ENCODE data around the gene ARL4D.
"Not testable (repeated sequence)": the region's sequence is repeated elsewhere in the genome, so short reads cannot be mapped to it uniquely, and the experiment has no call there.

ARL4D gene, protein sequence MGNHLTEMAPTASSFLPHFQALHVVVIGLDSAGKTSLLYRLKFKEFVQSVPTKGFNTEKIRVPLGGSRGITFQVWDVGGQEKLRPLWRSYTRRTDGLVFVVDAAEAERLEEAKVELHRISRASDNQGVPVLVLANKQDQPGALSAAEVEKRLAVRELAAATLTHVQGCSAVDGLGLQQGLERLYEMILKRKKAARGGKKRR

DNA sequence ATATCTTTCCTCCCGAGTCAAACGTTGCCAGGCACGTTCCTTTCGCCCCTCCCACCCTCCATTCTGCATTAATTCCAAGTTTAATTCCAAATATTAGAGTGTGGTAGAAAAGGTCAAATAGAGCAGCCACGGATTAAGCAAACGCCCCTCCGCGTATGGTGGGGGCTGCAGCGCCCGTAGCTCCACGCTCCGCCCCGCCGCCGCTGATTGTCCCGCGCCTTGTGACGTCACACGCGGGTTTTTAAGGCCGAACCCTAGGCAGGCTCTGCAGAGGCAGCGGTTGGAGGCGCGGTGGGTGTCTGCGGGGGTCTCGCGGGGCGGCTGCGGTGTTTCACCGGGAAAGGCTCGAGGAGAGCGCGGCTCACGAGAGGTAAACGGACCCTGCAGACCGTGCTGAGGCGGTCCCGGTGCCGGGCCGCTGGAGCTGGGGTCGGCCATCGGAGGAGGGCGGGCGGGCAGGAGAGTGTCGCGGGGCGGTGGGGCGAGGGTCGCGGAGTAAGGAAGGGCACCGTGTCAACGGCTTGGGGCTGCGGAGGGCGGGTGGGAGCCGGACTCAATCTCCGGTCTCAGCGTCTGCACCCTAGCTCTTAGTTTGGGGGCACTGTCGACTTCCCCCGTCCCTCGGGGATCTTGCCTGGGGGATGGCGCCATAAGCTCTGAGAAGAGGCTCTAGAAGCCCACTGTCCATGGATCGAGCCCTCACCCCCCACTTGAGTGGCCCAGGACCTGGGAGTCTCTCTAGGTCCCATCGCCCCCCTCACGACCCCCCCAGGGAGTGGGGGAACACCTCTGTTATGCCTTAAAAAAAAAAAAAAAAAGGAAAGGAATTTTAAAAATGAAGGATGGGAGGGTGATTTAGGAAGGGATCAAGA, at the start of gene ARL4D:
TSS of gene ARL4D (plus strand) at position 270 of the 872 bp plus-strand sequence. CDS start 740 bp downstream, outside the sequence.
- DNase-seq, result peak; percentile 71

DNA sequence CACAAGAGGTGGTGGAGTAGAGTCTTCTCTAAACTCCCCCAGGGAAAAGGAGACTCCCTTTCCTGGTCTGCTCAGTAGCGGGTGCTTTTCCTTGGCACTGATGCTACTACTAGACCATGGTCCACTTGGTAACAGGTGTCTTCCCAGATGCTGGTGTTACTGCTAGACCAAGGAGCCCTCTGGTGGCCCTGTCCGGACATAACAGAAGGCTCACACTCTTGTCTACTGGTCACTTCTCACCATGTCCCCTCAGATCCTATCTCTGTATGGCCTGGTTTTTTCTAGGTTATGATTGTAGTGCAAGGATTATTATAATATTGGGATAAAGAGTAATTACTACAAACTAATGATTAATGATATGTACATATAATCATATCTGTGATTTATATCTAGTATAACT, 49.7 kb upstream of the ARL4D start:
- no peak for DNase-seq

DNA sequence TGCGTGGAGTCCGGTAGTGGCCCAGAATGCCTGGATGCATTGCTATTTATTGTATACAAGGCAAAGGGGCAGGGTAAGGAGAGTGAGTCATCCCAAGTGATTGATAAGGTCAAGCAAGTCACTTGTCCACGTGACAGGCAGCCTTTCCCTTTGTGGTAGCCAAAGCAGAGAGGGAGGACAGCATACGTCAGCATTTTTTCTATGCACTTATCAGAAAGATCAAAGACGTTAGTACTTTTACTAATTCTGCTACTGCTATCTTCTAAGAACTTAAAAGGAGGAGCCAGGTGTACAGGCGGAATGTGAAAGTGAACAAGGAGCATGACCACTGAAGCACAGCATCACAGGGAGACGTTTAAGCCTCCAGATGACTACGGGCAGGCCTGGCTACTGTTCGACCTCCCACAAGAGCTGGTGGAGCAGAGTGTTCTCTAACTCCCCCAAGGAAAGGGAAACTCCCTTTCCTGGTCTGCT, 47.9 kb upstream of the ARL4D start:
- DNase-seq, result no peak

DNA sequence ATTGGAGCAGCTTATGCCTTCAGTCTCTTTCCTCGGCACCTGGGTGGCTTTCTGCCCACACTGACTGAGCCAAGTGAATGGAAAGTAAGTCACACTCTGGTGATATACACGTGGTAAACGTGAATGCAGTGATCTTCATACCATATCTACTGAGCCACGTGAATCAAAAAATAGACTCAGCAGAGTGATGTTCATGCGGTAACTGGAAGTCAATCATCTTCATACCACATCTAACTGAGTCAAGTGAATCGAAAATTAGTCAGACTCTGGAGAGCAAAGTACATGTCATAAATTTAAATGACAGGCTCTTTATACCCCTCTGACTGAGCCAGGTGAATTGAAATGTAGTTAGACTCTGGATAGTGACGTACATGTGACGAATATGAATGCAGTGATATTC, 47.1 kb upstream of the ARL4D start:
- no peak for DNase-seq

DNA sequence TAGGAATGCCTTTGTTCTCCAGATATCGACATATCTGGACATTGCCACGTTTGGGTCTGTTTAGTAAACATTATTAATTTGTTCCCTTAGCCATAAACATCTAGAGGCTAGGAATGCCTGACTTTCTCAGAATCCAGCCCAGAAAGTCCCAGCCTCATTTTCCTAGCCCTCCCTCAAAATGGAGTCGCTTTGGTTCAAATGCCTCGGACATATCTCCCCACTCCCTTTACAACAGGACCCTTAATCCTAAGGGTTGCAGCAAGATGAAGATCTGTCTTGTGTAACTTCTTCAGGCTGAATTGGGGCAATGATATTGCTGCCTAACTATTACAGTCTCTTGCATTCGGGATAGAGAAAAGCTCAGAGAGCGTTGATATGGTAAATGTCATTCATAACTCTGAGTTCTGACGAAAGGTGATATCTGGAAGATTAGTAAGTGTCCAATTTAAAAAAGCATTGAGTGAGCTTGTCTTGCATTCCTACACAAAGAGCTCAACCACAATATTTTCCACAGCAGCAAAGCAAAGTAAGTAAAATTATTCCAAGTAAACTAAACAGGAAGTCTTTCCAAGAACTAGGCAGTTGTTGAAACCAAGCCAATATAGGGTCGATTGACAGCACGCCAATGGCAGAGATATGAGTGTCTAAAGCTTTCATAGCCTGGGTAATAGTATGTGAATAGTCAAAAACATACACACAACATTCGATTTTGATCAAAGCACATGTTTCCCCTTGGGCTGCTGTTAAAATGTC, 46.0 kb upstream of the ARL4D start:
- no peak for DNase-seq

DNA sequence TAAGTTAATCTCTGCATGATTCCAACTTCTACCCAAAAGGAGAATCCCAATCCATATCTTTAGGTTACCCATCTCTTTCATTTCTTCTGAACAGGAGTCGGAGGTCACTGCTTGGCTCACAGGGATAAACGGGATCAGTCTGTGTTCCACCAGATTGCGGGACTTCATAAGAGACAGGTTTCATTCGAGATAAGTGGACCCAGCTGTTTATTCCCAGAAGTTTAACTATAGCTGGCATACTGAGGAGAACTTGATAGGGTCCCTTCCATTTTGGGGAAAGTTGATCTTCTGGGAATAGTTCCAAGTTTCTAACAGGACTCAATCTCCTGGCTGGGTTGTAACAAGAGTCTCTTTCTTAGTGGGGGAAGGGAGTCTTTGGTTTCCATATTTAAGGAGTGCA, 45.4 kb upstream of the ARL4D start:
- no peak for DNase-seq

DNA sequence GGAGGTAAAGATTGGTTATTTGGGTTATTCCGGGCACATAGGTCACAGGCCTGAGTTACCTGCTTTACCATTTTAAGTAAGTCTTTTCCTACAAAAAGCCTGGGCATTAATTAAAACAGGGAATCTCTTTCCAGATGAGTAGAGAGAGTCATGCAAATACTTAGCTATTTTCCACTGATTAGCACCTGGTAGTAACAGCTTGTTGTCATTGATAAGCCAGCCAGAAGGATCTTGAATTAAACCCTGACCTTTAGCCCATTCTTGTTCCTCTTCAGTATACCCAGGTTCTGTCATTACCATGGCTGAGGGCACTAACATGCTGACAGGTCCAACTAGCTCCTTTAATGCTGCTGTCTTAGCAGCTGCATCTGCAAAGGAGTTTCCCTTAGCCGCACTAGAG, 44.4 kb upstream of the ARL4D start:
- DNase-seq, result no peak

DNA sequence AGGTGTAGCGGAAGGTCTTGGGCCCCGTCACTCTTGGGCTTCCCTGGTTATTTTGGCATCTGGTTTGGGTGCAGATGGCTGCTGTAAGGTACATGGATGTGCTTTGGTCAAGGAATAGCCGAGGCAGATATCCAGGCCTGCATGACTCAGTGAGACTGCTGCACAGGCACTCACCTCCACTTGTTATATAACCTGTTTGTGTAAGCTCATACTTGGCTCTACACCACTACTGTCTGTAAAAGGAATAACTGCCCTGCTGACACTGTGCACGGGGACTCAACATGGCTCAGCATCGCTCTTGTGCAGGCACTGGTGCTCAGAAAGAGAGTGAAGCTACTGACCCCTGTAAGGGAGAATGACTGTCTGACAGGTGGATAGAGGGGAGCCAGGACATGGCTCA, 42.3 kb upstream of the ARL4D start:
- DNase-seq, result no peak

DNA sequence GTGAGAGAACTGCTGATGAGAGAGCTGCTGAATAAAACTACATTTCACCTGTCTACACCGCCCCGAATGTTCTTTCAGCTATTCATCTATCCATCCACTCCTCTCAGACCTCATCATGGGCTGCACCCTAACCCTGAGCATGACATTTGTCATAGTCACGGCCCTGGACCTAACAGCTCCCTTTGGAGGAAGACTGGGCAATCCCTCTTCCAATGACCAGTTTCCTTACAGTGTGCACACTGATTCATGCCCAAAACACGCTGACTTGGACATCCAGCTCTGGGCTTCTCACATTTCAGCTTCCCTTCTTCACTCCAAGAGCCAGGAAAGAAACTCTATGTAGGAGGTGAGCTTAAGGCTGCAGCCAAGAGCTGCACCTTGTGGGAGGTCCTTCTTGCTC, 41.8 kb upstream of the ARL4D start:
- DNase-seq, result no peak

DNA sequence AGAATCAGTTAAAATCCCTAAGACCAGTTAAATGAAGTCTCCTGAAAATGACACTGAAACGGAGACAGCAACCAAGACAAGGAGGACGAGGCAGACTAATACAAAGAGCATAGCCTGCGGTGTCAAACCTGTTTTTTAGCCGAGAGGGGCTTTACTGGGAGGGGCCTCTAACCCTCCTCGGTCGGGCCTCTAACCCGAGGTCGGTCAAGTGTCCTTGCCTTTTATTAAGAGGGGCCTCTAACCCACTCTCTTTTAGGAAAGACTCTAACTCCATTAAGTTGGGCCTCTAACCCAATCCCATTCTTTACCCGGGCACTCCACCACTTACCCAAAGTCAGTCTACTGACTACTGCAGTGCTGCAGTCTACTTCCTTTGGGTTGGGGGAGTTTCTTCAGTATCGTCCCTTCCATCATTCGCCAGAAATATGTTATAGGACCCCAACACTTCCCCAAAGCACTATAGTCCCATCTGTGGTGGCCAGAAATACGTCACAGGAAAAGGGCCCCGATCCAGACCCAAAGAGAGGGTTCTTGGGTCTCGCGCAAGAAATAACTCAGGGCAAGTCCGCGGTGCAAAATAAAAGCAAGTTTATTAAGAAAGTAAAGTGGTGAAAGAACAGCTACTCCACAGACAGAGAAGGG, 39.2 kb upstream of the ARL4D start:
- no peak for DNase-seq

DNA sequence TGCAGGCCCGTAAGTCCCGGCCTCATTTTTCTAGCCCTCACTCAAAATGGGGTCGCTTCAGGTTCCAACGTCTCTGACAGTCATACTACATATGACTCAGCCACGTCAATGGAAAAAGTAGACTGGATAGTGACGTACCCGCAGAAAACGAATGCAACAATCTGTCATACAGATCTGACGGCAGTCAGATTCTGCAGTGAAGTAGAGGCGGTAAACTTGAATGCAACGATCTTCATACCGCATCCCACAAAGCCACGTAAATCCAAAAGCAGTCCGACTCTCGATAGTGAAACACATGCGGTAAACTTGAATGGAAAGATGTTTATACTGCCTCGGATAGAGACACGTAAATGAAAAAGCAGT, 38.4 kb upstream of the ARL4D start:
- peak; percentile 96 for DNase-seq

DNA sequence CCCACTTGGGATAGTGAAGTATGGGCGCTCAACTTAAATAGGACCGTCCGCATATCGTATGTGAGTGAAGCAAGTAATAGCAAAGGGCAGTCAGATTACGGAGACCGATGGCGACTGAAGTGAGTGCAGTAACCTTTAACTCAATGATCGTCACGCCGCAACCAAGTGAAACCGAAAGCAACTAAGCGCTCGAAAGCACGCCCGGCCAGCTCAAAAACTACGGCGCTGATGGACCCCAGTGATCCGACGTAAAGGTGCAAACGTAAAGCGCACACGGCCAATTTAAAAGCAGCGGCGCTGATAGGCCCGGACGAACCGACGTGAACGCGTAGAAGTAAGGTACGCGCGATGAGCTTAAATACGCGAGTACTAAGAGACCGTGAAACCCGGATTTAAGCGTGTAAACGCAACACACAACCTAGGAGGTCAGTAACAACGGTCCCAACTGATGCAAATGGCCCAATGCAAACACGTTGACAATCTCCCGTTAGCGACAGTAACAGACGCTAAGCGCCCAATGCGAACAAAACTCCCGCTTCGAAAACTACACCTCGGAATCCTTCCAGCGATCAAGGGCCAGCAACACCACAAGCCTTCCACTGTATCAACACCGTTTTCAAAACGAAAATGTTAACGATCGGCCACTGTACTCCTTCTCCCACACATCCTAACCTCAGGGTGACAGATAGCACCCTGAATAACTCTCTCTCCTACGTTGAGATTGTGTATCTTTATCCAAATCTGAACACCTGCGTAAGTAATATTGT, 37.9 kb upstream of the ARL4D start:
- peak; percentile 99 for DNase-seq

DNA sequence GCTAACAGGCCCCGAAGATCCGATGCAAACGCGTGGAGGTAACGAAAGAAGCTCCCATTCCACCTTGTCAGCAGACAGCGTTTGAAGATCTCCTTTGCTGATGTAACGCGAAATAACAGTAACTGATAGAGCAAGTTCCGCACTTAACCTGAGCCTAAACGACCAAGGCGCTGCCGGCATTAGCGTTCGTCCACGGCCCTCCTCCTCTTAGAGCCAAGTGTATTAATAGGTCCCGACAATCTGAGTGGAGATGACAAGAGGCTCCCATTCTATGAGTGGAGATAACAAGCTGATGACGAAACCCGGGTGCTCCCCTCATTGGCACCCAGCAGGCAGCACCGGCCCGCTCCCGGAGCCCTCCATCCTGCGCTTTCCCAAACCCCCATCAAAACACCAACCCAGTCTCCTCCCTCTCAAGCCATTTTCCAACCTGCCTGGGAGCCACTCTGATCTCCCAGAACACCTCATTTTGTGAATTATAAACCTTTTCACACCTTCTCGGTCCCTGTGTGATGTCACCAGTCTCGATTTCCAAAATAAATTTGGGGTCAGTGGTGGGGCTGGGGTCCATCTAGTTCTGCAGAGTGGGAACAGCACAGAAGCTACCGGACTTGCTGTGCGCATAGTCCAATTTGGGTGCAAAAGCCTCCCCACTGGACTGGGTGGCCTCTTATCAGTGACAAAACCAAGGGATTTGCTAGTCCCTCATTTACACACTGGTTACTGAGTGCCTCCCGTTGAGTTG, 35.4 kb upstream of the ARL4D start:
- DNase-seq, result no peak

DNA sequence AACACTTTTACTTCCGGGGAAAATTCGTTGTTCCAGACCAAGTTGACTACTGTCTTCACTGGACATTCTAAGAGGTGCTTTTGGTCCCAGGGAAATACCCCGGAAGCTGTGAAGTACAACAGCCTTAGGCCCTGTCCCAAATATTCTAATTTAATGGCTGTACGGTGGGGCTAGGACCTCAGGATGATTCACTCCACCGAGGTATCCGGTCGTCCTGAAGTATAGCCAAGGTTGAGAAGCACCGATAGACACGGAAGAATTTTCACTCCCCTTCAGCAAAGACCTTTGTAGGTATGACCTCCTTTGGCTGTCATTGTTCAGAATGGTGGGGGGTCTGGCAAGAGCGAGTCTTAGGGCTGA, 34.9 kb upstream of the ARL4D start:
- no peak for DNase-seq

DNA sequence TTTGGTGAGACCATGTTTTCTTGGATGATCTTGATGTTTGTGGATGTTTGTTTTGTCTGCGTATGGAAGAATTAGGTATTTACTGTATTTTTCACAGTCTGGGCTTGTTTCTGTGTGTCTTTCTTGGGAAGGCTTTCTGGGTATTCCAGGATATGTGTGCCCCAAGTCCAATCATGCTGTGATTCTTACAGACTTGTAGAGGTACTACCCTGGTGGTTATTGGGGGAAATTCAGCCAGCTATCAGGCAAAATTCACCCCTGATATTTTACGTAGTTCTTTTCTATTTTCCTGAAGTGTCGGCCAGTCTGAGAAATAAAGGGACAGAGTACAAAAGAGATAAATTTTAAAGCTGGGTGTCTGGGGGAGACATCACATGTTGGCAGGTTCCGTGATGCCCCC, 33.4 kb upstream of the ARL4D start:
- DNase-seq, result no peak

DNA sequence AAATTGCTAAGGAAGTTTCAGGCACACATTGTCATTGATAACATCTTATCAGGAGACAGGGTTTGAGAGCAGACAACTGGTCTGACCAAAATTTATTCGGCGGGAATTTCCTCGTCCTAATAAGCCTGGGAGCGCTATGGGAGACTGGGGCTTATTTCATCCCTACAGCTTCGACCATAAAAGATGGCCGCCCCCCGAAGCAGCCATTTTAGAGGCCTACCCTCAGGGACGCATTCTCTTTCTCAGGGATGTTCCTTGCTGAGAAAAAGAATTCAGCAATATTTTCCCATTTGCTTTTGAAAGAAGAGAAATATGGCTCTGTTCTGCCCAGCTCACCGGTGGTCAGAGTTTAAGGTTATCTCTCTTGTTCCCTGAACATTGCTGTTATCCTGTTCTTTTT, 32.9 kb upstream of the ARL4D start:
- DNase-seq, result not testable (repeated sequence)

DNA sequence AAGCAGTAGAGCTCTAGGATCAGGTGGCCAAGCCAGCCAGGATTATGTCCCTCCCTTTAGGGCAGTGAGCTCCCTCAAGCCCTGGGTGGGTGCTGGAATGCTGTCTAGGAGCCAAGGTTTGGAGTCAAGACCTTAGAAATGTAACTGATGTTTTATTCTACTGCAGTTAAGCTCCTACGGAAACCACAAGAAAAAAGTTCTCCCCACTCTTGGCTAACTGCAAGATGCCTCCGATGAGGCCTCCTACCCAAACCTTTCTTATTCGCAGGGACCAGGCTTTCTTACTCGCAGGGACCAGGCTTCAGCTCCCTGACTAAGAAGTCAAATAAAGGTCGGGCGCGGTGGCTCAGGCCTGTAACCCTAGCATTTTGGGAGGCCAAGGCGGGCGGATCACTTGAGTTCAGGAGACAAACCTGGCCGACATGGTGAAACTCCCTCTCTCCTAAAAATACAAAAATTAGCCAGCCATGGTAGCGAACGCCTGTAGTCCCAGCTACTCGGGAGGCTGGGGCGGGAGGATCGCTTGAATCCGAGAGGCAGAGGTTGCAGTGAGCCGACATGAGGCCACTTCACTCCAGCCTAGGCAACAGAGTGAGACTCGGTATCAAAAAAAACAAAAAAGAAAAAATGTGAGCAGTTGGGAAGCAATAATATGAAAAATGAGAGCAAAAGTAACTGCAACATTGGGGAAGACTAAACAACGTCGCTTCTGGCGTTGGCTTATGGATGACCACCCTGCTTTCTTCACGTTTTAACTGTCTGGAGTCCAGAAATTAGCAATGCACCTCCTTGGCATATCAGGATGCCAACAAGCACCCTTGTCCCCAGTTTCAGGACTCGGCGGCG, 31.7 kb upstream of the ARL4D start:
- DNase-seq, result no peak

DNA sequence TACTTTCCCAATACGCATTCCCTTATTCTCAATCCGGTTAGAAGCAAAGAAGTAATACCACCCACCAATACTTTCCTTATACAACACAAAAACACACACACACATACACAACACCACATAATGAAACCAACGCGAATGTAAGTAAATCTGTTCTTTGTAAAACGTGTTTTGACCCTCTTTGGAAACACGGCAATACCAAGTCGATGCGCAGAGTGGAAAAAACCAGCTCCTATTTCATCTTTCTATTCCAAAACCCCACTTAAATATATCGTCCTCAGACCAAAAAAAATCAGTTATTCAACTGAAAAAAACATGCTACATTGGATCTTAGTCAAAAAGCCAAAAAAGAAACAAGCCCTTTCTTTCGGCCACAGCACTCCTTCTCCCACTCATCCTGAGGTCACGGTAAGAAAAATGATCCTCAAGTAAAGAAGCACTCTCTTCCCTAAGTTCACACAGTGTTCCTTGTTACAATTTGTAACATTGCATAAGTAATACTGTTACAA, 31.0 kb upstream of the ARL4D start:
- DNase-seq, result peak; percentile 97

DNA sequence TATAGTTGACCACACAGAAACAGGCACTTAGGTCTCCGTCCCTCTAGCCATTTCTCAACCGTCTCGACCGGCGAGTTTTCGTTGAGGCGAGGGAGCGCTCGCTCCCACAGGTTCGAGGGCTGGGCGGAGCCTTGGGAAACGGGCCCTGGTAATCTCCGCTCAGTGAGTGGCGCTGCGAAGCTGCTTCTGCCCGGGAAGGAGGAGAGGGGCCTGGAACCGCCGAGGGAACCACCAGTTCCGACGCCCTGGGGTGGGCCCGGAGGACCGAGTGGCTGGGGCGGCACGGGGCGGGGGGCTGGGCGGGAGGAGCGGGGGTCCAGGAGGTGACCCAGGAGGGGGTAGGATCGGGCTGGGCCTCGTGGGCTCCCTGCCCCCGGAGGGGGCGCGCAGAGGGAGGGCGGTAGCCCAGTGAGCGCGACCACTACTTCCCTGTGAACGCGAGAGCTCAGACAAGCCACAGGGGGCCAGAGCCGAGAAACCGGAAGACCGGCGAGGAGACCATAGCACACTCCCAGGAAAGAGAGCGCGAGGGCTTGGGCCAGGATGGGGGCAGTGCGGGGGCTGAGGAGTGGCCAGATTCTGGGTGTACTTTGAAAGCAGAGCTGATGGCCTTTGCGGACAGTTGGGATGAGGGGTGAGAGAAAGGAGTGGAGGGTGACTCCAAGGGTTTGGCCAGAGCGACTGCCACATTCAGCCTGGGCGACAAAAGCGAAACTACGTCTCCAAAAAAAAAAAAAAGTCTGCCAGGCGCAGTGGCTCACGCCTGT, 29.9 kb upstream of the ARL4D start:
- peak; percentile 82 for DNase-seq

DNA sequence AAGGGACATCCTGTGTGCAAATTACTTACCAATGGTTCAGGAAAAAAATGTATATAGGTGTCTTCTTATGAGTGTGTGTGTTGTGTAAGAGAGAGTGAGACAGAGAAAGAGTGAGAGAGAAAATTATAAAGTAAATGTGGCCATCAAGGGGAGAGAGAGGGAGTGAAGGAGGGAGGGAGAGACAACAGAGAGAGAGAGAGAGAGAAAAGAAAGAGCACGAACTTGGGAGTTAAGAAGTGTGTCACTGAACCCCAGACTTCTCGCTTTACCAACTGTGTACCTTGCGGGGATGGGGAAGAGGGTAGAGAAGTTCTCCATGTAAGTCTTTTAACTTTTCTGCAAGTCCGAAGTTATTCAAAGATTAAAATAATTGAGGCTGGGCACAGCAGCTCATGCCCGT, 28.8 kb upstream of the ARL4D start:
- no peak for DNase-seq

Measured in DMS79 (cell line).